Omental fat pad (tissue), 4 donors: ENCODE data around the gene GPATCH2L. TPM values are rescaled to one million over a fixed set of nuclear protein-coding genes. Genes with fewer than 3 reads are reported as not detected.

Experiments
- ATAC-seq: fragments of 150-250 bp; one replicate; pipeline ENCODE4 v1.9.1; 2016; ENCODE audit warnings: mild to moderate bottlenecking, moderate library complexity; ENCODE audit not compliant: low FRiP score
- DNase-seq: peaks from one replicate; pipeline ENCODE4 v3.0.0-alpha.2; 2019; ENCODE audit warnings: low spot score
- total RNA-seq, 4 donors: library from RNA; depleted of rRNA; stranded (reverse); fragments of >200 nt; gene quantifications; one replicate each; pipeline ENCODE4 v1.1.0, GENCODE V29; 2016
- TF ChIP-seq, protein P1 (sequence below), 3 donors: fragments of 450-650 bp; IDR thresholded peaks; one replicate each; pipeline ENCODE4 v1.5.1; 2016 to 2017; ENCODE audit warnings: antibody characterized with exemption in 3 of 3, mild to moderate bottlenecking in 3 of 3, moderate library complexity in 2 of 3

Gene GPATCH2L
- total RNA-seq, 4 donors from 2014 or later, result 29.1 to 66.7 (median 50.7) TPM

- TF ChIP-seq, protein P1, sequence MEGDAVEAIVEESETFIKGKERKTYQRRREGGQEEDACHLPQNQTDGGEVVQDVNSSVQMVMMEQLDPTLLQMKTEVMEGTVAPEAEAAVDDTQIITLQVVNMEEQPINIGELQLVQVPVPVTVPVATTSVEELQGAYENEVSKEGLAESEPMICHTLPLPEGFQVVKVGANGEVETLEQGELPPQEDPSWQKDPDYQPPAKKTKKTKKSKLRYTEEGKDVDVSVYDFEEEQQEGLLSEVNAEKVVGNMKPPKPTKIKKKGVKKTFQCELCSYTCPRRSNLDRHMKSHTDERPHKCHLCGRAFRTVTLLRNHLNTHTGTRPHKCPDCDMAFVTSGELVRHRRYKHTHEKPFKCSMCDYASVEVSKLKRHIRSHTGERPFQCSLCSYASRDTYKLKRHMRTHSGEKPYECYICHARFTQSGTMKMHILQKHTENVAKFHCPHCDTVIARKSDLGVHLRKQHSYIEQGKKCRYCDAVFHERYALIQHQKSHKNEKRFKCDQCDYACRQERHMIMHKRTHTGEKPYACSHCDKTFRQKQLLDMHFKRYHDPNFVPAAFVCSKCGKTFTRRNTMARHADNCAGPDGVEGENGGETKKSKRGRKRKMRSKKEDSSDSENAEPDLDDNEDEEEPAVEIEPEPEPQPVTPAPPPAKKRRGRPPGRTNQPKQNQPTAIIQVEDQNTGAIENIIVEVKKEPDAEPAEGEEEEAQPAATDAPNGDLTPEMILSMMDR (IDR thresholded peaks at IDR 0.05), result no peak
- no peak for ATAC-seq
- no peak for DNase-seq
Measured at GRCh38 chr14:76235628-76236027, 83.9 kb downstream of the GPATCH2L start.

DNA sequence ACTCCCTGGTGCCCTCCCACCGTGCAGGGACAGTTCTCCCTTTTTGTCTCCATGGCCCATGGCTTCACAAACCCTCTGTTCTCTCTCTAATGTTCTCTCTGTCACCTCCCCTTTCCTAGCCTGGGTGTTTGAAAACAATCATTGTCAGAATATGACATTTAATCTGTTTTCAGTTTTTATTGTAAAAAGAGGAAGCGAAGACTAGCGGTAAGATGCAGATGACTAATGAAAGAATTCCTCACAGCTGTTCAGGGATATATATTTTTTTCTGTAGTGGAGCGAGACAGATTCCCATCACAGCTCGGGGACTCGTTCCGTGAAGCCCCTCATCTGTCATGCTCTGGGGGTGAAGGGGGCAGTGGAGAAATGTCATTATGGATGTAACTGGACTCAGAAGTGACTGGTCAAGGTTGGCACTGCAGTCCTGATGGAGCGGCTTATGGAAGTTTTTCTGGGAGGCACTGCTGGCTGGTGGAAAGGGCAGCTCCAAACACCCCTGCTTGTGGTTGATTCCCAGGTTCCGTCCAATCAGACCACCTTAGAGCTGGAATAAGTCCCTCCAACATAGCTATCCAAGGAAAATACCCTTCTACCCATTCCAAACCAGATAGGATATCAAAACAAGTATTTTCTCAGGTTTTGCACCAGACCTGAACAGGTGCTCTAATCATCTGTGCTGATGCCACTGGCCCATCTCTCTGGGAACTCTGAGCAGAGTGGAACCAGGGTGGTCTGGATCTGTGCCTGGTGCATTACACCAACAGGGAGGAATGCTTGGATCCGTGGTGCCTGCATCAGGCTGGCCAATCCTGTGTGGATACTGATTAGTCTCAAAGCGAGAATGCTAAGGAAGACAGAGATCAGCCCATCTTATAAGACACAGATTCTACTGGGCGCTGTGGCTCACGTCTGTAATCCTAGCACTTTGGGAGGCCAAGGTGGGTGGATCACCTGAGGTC is 84.7 kb downstream of the GPATCH2L start:
- TF ChIP-seq, protein P1 (IDR thresholded peaks at IDR 0.05), result no peak
- ATAC-seq (no peak), DNase-seq (no peak)

DNA sequence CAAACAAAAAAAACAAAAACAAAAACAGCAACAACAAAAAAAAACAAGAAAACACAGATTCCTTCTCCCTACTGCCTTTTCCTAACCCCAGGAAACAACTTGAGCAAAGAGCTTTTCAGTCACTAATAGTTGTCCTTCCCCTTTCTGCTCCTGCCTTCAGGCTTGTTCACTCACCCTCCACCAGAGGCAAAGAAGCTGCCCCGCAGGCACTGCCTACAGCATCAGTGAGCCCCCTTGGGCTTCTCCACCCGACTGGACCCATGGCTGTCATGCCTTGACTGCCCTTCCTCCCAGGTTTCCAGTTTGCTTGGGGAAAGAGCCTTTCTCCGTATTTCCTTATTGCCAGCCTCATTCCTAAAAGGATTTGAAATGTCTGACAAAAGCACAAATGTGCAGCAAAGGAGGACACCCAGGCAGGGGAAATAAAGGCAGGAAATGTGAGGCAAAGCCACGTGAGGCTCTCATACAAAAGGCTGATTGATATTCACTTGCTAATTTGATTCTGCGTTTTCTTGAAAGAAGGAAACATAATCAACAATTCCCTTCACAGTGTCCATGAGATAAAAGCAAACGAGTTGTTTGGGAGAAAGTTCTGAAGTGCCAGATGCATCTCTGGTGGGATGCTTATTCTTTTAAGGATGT is 85.7 kb downstream of the GPATCH2L start:
- ATAC-seq (no peak), DNase-seq (no peak)
- TF ChIP-seq, protein P1 (IDR thresholded peaks at IDR 0.05), result no peak

- DNase-seq, result no peak
- TF ChIP-seq, protein P1 (IDR thresholded peaks at IDR 0.05), result no peak
- no peak for ATAC-seq
Measured at GRCh38 chr14:76245097-76245496, 93.4 kb downstream of the GPATCH2L start.

DNA sequence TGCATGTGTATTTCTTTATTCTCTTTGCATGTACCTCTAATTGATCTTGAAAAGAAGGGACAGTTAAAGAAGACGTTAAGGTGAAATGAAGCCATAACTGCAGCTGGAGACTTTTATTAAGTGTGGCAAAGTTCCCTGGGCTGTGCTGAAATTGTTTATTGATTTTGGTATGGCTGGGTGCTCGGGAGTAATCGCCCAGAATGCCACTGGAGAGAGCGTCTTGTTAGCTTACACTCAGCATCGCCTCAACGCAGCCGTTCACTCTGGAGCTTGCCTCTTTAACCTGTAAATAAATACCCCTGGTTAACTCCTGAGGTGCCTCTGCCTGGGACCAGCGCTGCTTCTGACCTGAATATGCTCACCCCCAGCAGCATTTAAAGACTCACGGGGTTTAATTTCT is 98.6 kb downstream of the GPATCH2L start:
- TF ChIP-seq, protein P1 (IDR thresholded peaks at IDR 0.05), result no peak
- DNase-seq, result no peak
- ATAC-seq, result no peak

DNA sequence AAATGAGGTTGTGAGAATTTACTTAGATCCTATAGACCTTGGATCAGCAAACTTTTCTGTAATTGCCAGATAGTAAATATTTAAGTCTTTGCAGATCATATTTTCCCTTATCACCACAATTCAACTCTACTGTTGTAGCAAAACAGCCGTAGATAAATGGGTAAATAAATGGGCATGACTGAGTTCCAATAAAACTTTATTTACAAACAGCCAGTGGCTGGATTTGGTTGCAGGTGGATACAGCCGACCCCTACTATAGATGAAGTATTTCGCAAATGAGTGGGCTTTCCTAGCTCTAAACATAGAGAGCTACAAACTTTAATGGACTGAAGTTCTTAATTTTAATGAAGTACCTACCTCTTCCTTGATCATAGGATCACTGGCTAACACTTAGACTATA is 100.7 kb downstream of the GPATCH2L start:
- TF ChIP-seq, protein P1 (IDR thresholded peaks at IDR 0.05), result no peak
- no peak for ATAC-seq
- DNase-seq, result no peak
